ENCODE data around the gene PRKCA. TPM values are rescaled to one million over a fixed set of nuclear protein-coding genes. Genes with fewer than 3 reads are reported as not detected.

Gene PRKCA
- total RNA-seq, 6 experiments from 2014 or later, result 81.2 to 106 (median 92.9) TPM

DNA sequence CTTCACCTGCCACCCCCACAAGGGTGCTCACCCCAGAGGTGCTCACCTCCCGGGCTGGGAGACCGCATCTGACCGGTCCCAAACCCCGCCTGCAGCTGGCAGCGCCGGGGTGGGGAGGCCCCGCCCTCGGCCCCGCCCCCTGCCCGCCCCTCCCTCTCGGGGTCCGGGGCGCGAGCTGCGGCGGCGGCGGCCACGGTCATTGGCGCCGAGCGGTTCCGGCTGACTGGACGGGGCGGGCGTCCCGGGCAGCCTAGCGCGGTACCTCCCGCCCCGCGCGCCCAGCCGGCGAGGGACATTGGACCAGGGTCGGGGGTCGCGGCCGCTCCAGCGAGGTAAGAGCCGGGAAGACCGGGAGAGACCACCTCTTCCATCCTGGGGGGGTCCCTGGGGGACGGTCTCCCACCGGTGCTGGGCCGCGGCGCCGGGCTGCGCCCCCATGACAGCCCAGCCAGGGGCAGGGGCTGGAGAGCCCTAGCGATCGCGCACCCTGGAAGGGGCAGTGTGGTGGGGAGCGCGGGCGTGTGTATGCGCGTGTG is 532.6 kb downstream of the PRKCA start, which contains the start of gene CACNG5:
Gene CACNG5 (plus strand): TSS at position 199 of the 536 bp plus-strand sequence. CDS start 42,216 bp downstream, outside the sequence.
- no peaks in the 10 kb centered on the region for H3K9me3 Mint-ChIP-seq
- H3K36me3 Mint-ChIP-seq (ENCODE audit: low read depth), result no peaks in the 10 kb centered on the region
- peaks cover 21% of the 10 kb centered on the region; the same call in 1 of the 2 replicates for H3K27me3 Mint-ChIP-seq (ENCODE audit: insufficient read depth)
- no peak within 1 kb of the TSS for H3K27ac Mint-ChIP-seq
- no peak for DNase-seq
- TF ChIP-seq, protein P1, sequence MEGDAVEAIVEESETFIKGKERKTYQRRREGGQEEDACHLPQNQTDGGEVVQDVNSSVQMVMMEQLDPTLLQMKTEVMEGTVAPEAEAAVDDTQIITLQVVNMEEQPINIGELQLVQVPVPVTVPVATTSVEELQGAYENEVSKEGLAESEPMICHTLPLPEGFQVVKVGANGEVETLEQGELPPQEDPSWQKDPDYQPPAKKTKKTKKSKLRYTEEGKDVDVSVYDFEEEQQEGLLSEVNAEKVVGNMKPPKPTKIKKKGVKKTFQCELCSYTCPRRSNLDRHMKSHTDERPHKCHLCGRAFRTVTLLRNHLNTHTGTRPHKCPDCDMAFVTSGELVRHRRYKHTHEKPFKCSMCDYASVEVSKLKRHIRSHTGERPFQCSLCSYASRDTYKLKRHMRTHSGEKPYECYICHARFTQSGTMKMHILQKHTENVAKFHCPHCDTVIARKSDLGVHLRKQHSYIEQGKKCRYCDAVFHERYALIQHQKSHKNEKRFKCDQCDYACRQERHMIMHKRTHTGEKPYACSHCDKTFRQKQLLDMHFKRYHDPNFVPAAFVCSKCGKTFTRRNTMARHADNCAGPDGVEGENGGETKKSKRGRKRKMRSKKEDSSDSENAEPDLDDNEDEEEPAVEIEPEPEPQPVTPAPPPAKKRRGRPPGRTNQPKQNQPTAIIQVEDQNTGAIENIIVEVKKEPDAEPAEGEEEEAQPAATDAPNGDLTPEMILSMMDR (IDR thresholded peaks at IDR 0.05), result no peak
- no peak within 1 kb of the TSS for H3K4me3 Mint-ChIP-seq
- H3K4me1 Mint-ChIP-seq (ENCODE audit: low read depth), result no peaks in the 10 kb centered on the region

DNA sequence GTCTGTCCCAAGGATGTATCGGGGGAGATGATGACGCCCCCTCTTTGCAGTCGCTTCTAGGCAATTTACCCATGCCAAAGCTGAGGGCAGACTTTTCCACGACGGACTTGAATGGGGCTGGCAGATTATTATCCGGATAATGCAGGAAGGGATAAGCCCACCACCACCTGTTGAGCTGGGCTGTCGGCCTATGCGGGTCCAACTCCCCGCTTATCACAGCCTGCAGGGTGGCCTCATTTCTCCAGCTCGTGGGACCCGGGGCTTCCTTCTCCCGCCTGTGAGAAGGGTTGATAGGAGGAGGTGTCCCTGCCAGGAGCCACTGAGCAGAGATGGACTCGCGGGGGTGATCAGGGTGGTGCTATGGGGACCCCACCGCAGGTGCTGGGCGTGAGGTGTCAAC is 533.1 kb downstream of the PRKCA start:
- Mint-ChIP-seq H3K4me1 (ENCODE audit: low read depth) (no peaks in the 10 kb centered on the region), H3K27me3 (ENCODE audit: insufficient read depth) (peaks cover 24% of the 10 kb centered on the region), H3K9me3 (no peaks in the 10 kb centered on the region), H3K36me3 (ENCODE audit: low read depth) (no peaks in the 10 kb centered on the region), H3K4me3 (no peak overlapping the region), H3K27ac (no peak overlapping the region)
- TF ChIP-seq, protein P1 (IDR thresholded peaks at IDR 0.05), result no peak
- no peak for DNase-seq

DNA sequence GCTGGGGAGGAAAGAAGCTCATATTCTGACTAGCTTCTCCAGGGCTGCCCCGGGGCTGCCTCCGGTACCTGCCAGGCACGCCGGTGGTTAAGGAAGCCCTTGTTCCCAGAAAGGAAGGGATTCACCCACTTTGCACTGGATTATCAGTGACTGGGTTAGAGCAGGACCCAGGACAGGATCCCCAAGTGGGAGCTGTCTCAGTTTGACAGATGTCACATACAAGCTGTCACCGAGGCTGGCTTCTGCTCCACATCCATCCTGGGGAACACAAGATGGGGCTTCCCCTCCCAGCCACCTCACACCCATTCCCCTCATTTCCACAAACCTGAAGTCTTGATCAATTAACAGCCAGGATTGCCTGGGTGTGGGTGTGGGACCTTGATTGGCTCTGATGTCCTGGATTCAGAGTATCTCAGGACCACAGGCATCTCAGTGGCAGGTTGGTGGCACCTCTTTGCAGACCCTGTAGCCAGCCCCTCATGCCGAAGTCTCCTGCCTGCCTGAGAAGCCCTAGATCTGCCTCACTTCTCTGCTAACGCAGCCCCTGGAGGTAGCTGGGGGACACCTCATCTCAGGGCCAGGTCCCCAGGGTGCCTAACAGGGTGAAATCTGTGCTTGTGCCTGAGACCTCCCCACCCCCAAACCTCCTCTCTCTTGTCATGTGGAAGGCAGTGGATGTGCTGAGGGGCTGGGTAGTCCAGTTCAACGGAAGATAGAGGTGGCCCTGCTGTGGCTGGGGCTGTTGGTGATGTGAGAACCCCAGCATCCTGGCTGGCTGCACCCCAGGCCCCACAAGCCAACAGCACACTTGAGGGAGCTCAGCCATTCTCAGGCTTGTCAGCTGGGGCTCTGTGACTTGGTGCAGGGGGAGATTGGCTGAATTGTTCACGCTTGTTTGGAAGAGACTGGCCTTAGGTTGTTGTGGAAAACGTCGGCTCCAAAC is 533.9 kb downstream of the PRKCA start:
- no peak for DNase-seq
- H3K27me3 Mint-ChIP-seq (ENCODE audit: insufficient read depth), result peaks cover 28% of the 10 kb centered on the region
- H3K36me3 Mint-ChIP-seq (ENCODE audit: low read depth), result no peaks in the 10 kb centered on the region
- TF ChIP-seq, protein P1 (IDR thresholded peaks at IDR 0.05), result no peak
- H3K27ac Mint-ChIP-seq, result no peak overlapping the region
- no peak overlapping the region for H3K4me3 Mint-ChIP-seq
- no peaks in the 10 kb centered on the region for H3K4me1 Mint-ChIP-seq (ENCODE audit: low read depth)
- no peaks in the 10 kb centered on the region for H3K9me3 Mint-ChIP-seq

DNA sequence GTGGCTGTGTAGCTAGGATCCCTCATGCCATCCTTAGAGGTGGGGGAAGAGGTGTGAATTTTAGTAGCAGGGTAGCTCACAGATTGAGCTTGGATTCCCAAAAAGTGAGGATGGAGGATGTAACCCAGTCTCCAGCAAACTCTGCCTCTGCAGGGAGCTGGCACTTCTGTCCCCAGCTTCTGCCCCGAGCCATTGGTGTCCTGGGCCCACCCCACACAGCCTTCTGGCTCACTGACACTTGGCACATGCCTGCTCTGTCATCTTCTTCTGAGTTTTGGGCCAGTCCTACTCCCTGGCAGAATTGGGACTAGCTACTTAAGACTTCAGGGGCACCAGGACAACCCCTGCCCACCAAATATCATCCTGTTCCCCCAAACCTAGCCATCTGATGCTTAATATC is 534.8 kb downstream of the PRKCA start:
- Mint-ChIP-seq H3K36me3 (ENCODE audit: low read depth) (no peaks in the 10 kb centered on the region), H3K27me3 (ENCODE audit: insufficient read depth) (peaks cover 31% of the 10 kb centered on the region), H3K4me3 (no peak overlapping the region), H3K4me1 (ENCODE audit: low read depth) (no peaks in the 10 kb centered on the region), H3K9me3 (no peaks in the 10 kb centered on the region), H3K27ac (no peak overlapping the region)
- TF ChIP-seq, protein P1 (IDR thresholded peaks at IDR 0.05), result no peak
- DNase-seq, result no peak

DNA sequence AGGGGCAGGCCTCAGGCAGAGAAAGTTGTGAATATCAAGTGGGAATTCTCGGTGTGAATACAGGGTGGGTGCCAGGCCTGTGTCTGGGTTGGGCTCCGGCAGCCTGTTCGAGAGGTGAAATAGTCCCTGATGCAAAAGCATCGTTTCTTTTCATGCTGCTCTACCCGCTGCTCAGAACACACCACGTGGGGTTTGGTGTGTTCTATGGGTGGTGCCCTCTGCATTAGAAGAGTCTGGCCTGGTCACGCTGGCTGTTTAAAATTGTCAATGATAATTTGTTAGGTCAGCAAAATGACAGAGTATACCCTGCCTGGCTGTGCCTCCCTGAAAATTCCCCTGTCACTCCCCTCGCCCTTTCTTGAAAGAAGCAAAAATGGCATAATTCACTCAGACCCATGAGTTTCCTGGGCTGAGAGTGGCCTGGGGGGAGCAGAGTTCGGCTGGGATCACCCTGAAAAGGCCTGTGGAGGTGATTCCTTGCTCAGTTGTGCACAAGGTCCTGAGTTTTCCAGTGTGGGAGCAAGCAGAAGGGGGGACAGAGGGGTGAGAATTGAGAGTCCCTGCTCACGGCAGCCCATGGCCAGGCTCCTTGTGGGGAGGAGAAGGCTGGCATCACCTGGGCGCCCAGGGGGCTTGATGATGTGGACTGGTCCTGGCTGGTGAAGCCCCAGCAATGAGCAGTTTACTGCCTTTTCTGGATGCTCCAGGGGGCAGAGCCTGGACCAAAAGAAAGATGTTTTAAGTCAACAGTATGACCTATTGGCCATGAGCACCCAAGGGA is 535.7 kb downstream of the PRKCA start:
- DNase-seq, result no peak
- no peaks in the 10 kb centered on the region for H3K9me3 Mint-ChIP-seq
- no peak overlapping the region for H3K27ac Mint-ChIP-seq
- H3K4me3 Mint-ChIP-seq, result no peak overlapping the region
- H3K36me3 Mint-ChIP-seq (ENCODE audit: low read depth), result no peaks in the 10 kb centered on the region
- TF ChIP-seq, protein P1 (IDR thresholded peaks at IDR 0.05), result no peak
- peaks cover 30% of the 10 kb centered on the region for H3K27me3 Mint-ChIP-seq (ENCODE audit: insufficient read depth)
- H3K4me1 Mint-ChIP-seq (ENCODE audit: low read depth), result no peaks in the 10 kb centered on the region

All from HFFc6 (cell line).